ENCODE data around the gene RARRES2. TPM values are rescaled to one million over a fixed set of nuclear protein-coding genes. Genes with fewer than 3 reads are reported as not detected.

RARRES2 gene
- total RNA-seq, 2 experiments from 2014 or later, result not detected

- ATAC-seq (ENCODE audit: poor library complexity) (no peak), DNase-seq (no peak)
- no peaks in the 10 kb centered on the region for H3K27me3 Mint-ChIP-seq
- no peak overlapping the region for H3K27ac Mint-ChIP-seq
- Histone ChIP-seq H3K4me3 (ENCODE audit: low read length) (no peak overlapping the region), H3K27ac (ENCODE audit: low read depth in 1 of 2, low read length in 2 of 2) (no peak overlapping the region), H3K9me3 (ENCODE audit: control insufficient read depth in 1 of 2, insufficient read depth in 1 of 2, low read length in 2 of 2) (no peaks in the 10 kb centered on the region), H3K36me3 (ENCODE audit: insufficient read depth, low read length) (no peaks in the 10 kb centered on the region), H3K27me3 (ENCODE audit: control insufficient read depth in 1 of 2, insufficient read depth in 2 of 2, low read length in 2 of 2) (no peaks in the 10 kb centered on the region), H3K4me1 (ENCODE audit: insufficient read depth, low read length) (peaks cover 31% of the 10 kb centered on the region)
- TF ChIP-seq, protein P1, sequence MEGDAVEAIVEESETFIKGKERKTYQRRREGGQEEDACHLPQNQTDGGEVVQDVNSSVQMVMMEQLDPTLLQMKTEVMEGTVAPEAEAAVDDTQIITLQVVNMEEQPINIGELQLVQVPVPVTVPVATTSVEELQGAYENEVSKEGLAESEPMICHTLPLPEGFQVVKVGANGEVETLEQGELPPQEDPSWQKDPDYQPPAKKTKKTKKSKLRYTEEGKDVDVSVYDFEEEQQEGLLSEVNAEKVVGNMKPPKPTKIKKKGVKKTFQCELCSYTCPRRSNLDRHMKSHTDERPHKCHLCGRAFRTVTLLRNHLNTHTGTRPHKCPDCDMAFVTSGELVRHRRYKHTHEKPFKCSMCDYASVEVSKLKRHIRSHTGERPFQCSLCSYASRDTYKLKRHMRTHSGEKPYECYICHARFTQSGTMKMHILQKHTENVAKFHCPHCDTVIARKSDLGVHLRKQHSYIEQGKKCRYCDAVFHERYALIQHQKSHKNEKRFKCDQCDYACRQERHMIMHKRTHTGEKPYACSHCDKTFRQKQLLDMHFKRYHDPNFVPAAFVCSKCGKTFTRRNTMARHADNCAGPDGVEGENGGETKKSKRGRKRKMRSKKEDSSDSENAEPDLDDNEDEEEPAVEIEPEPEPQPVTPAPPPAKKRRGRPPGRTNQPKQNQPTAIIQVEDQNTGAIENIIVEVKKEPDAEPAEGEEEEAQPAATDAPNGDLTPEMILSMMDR (IDR thresholded peaks at IDR 0.05), result no peak
- ChIA-PET CTCF (no interaction called here), POLR2A (no interaction called here)
- H3K4me3 Mint-ChIP-seq, result peak overlapping the region; percentile 42
- no peaks in the 10 kb centered on the region for H3K9me3 Mint-ChIP-seq
- H3K36me3 Mint-ChIP-seq (ENCODE audit: low read depth), result no peaks in the 10 kb centered on the region
- peaks cover 31% of the 10 kb centered on the region for H3K4me1 Mint-ChIP-seq (ENCODE audit: low read depth)
- intact Hi-C loops (cut with DNase I, micrococcal nuclease), result loop anchor here in 1 of 2 experiments (5.0 kb wide), 1 partner anchor 666 kb away; no protein-coding TSS in a partner anchor
These were observed 41.4 kb upstream of the RARRES2 start for GRCh38 chr7:150382844-150383225.

DNA sequence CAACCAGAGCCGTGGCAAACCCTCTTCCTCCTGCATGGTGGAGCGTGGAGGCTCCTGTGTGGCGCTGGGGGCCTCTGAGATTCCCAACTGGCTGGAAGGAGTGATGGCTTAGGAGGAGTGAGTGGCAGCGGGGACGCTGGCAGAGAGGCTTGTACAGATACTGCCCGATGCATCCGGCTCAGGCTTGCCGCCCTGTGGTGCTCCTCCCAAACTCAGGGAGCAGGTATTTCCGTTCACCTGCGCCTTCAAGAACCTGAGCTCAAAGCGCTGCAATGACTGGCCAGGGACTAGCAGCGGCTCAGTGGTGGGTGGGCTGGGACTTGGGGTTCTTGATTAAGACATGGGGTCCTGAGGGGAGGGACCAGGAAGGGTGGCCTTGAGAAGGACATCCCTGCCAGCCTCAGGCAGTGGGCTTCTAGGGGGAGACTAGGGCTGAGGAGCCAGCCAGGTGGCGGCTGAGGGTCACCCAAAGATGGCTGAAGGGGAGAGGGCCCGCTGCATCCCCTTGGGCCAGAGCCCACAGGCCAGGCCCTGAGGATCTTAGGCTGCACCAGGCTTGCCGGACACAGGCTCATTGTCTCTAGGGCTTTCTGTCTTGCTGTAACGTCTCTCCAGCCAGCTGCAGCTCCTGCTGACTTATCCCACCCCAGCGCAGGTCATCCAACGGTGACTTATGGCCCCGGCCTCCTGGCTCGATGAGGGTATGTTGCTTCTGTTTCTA, 40.9 kb upstream of the RARRES2 start:
- CTCF ChIA-PET, result no interaction called here
- peak overlapping the region; percentile 62 for H3K4me3 Mint-ChIP-seq

GRCh38 chr7:150381785-150382122, 40.3 kb upstream of the RARRES2 start:
- no peak overlapping the region for H3K27ac ChIP-seq (ENCODE audit: low read depth in 1 of 2, low read length in 2 of 2)

More for the DNA sequence above, 40.9 kb upstream of the RARRES2 start:
- Histone ChIP-seq H3K36me3 (ENCODE audit: insufficient read depth, low read length) (no peaks in the 10 kb centered on the region), H3K9me3 (ENCODE audit: control insufficient read depth in 1 of 2, insufficient read depth in 1 of 2, low read length in 2 of 2) (no peaks in the 10 kb centered on the region), H3K4me3 (ENCODE audit: low read length) (no peak overlapping the region), H3K27ac (ENCODE audit: low read depth in 1 of 2, low read length in 2 of 2) (no peak overlapping the region), H3K27me3 (ENCODE audit: control insufficient read depth in 1 of 2, insufficient read depth in 2 of 2, low read length in 2 of 2) (no peaks in the 10 kb centered on the region), H3K4me1 (ENCODE audit: insufficient read depth, low read length) (peaks cover 35% of the 10 kb centered on the region)
- DNase-seq (no peak), ATAC-seq (ENCODE audit: poor library complexity) (no peak)
- TF ChIP-seq, protein P1 (IDR thresholded peaks at IDR 0.05), result no peak
- POLR2A ChIA-PET, result no interaction called here
- H3K27me3 Mint-ChIP-seq, result no peaks in the 10 kb centered on the region
- H3K36me3 Mint-ChIP-seq (ENCODE audit: low read depth), result no peaks in the 10 kb centered on the region
- no peaks in the 10 kb centered on the region for H3K9me3 Mint-ChIP-seq
- peaks cover 36% of the 10 kb centered on the region for H3K4me1 Mint-ChIP-seq (ENCODE audit: low read depth)
- intact Hi-C loops (cut with DNase I, micrococcal nuclease), result loop anchor here in 1 of 2 experiments (5.0 kb wide), 1 partner anchor 665 kb away; no protein-coding TSS in a partner anchor
- no peak overlapping the region for H3K27ac Mint-ChIP-seq

More at GRCh38 chr7:150381785-150382122, 40.3 kb upstream of the RARRES2 start:
- Histone ChIP-seq H3K27me3 (ENCODE audit: control insufficient read depth in 1 of 2, insufficient read depth in 2 of 2, low read length in 2 of 2) (no peaks in the 10 kb centered on the region), H3K9me3 (ENCODE audit: control insufficient read depth in 1 of 2, insufficient read depth in 1 of 2, low read length in 2 of 2) (no peaks in the 10 kb centered on the region), H3K4me3 (ENCODE audit: low read length) (no peak overlapping the region), H3K36me3 (ENCODE audit: insufficient read depth, low read length) (no peaks in the 10 kb centered on the region), H3K4me1 (ENCODE audit: insufficient read depth, low read length) (peaks cover 36% of the 10 kb centered on the region)
- Mint-ChIP-seq H3K9me3 (no peaks in the 10 kb centered on the region), H3K4me3 (no peak overlapping the region), H3K27ac (no peak overlapping the region), H3K27me3 (no peaks in the 10 kb centered on the region), H3K36me3 (ENCODE audit: low read depth) (no peaks in the 10 kb centered on the region), H3K4me1 (ENCODE audit: low read depth) (peaks cover 41% of the 10 kb centered on the region)
- CTCF ChIA-PET, result no interaction called here
- POLR2A ChIA-PET, result no interaction called here
- intact Hi-C loops (cut with DNase I, micrococcal nuclease), result loop anchor here in 1 of 2 experiments (2.0 to 5.0 kb wide), 2 partner anchors 21 to 664 kb away; no protein-coding TSS in a partner anchor
- DNase-seq (peak in 1 of 14 experiments; percentile 12), ATAC-seq (ENCODE audit: poor library complexity) (no peak)
- TF ChIP-seq, protein P1 (IDR thresholded peaks at IDR 0.05), result no peak
